Lung (tissue), 12 donors: ENCODE data around the gene MARCHF3. TPM values are rescaled to one million over a fixed set of nuclear protein-coding genes. Genes with fewer than 3 reads are reported as not detected.
A peak's percentile ranks its signal among the peaks of the same experiment; 100 is the strongest.

Experiments used
- ATAC-seq: fragments of 200-7000 bp; cut with Tn5 transposase; one replicate; pipeline ENCODE4 v1.9.1; 2020; ENCODE audit warnings: moderate number of reproducible peaks; ENCODE audit not compliant: insufficient read depth, low FRiP score
- DNase-seq, 3 donors: peaks; one replicate each; pipeline ENCODE4 v3.0.0-alpha.2; 2013 to 2017
- H3K27ac ChIP-seq, 2 donors: one replicate each; pipeline ENCODE4 v1.5.1; 2013; ENCODE audit warnings: mild to moderate bottlenecking in 2 of 2, moderate library complexity in 2 of 2, control low read depth in 1 of 2, inconsistent platforms in 1 of 2, low read depth in 1 of 2, low read length in 1 of 2
- H3K27me3 ChIP-seq, 3 donors: one replicate each; pipeline ENCODE4 v1.5.1; 2013; ENCODE audit warnings: low read length in 2 of 3; ENCODE audit not compliant: control insufficient read depth in 3 of 3, insufficient read depth in 3 of 3
- H3K36me3 ChIP-seq, 4 donors: one replicate each; pipeline ENCODE4 v1.5.1; 2013; ENCODE audit warnings: low read length in 4 of 4, mild to moderate bottlenecking in 1 of 4, moderate library complexity in 1 of 4; ENCODE audit not compliant: control insufficient read depth in 4 of 4, insufficient read depth in 4 of 4
- H3K4me1 ChIP-seq, 5 donors: one replicate each; pipeline ENCODE4 v1.5.1; 2013; ENCODE audit warnings: low read length in 5 of 5, mild to moderate bottlenecking in 2 of 5, moderate library complexity in 1 of 5; ENCODE audit not compliant: control insufficient read depth in 5 of 5, insufficient read depth in 5 of 5
- H3K4me3 ChIP-seq: one replicate; pipeline ENCODE4 v1.5.1; 2013; ENCODE audit warnings: mild to moderate bottlenecking, control low read depth, moderate library complexity
- H3K9ac ChIP-seq, 2 donors: one replicate each; pipeline ENCODE4 v1.5.1; 2013; ENCODE audit warnings: low read length in 2 of 2, control low read depth in 1 of 2; ENCODE audit not compliant: insufficient read depth in 1 of 2
- H3K9me3 ChIP-seq, 4 donors: one replicate each; pipeline ENCODE4 v1.5.1; 2013; ENCODE audit warnings: low read length in 3 of 4, mild to moderate bottlenecking in 1 of 4, moderate library complexity in 1 of 4; ENCODE audit not compliant: control insufficient read depth in 4 of 4, insufficient read depth in 3 of 4
- CTCF ChIP-seq: IDR thresholded peaks from 2 replicates; pipeline ENCODE4 v1.5.1; 2012; ENCODE audit warnings: mild to moderate bottlenecking; ENCODE audit errors: control extremely low read depth, extremely low read depth
- WGBS, 2 donors: extraction: QIAGEN DNeasy Blood & Tissue Kit; methylation state at CpG; one replicate each; pipeline ENCODE4 v1.1.7; 2013; 5-methylcytosine and 5-hydroxymethylcytosine counted together
- polyA plus RNA-seq, 2 donors: library from polyadenylated mRNA; stranded (reverse); fragments of 200-250 nt; gene quantifications; one replicate each; pipeline ENCODE4 v1.2.1, GENCODE V29; 2013
- total RNA-seq, 2 donors: library from RNA; depleted of rRNA in 1 of 2; stranded (reverse); fragments of >200 nt in 1 of 2; gene quantifications; one replicate each; pipeline ENCODE4 v1.2.1, GENCODE V29; 2014 to 2021
- donor health status: control.
- donor health status: control.
- donor health status: Bipolar disorder and iron deficiency.
- donor health status: healthy.
- donor health status: DM: yes; HTN: yes; CAD: no.

MARCHF3 gene
- total and polyA plus RNA-seq, 4 donors = 3.7 to 17.0 (median 13.1) TPM

GRCh38 chr5:126995689-126996088 is 34.7 kb downstream of the MARCHF3 start:
- H3K4me1 ChIP-seq = peaks cover 0 to 36% (median 5%) of the 10 kb centered on the region in 5 donors
- H3K27me3 ChIP-seq = no peaks in the 10 kb centered on the region
- no peak overlapping the region for H3K27ac ChIP-seq
- no peak for ATAC-seq
- H3K36me3 ChIP-seq = no peaks in the 10 kb centered on the region
- DNase-seq = no peak
- no peaks in the 10 kb centered on the region for H3K9me3 ChIP-seq
- H3K9ac ChIP-seq = no peak overlapping the region
- H3K4me3 ChIP-seq = no peak overlapping the region
- WGBS, 2 donors = 56 to 72% methylated on average over 1 of the region's 1 CpG
- no peak for TF ChIP-seq CTCF

- no peaks in the 10 kb centered on the region for H3K36me3 ChIP-seq
- ATAC-seq = no peak
These were observed 35.3 kb downstream of the MARCHF3 start for GRCh38 chr5:126995039-126995438.

GRCh38 chr5:126994485-126994884 is 35.9 kb downstream of the MARCHF3 start:
- Histone ChIP-seq H3K27ac (no peak overlapping the region), H3K36me3 (no peaks in the 10 kb centered on the region), H3K9me3 (no peaks in the 10 kb centered on the region), H3K4me3 (no peak overlapping the region), H3K27me3 (no peaks in the 10 kb centered on the region), H3K4me1 (peaks cover 0 to 35% (median 5%) of the 10 kb centered on the region in 5 donors), H3K9ac (no peak overlapping the region)
- 91 to 93% methylated on average over 4 of the region's 4 CpGs for WGBS, 2 donors
- no peak for TF ChIP-seq CTCF
- no peak for DNase-seq
- no peak for ATAC-seq

More at GRCh38 chr5:126995039-126995438, 35.3 kb downstream of the MARCHF3 start:
- 88 to 100% methylated on average over 3 of the region's 3 CpGs for WGBS, 2 donors
- no peak for TF ChIP-seq CTCF
- Histone ChIP-seq H3K4me3 (no peak overlapping the region), H3K27ac (no peak overlapping the region), H3K9ac (no peak overlapping the region), H3K4me1 (peaks cover 0 to 36% (median 5%) of the 10 kb centered on the region in 5 donors), H3K27me3 (no peaks in the 10 kb centered on the region), H3K9me3 (no peaks in the 10 kb centered on the region)
- DNase-seq = no peak

- no peak for TF ChIP-seq CTCF
- Histone ChIP-seq H3K4me1 (peaks cover 0 to 23% (median under 1%) of the 10 kb centered on the region in 5 donors), H3K9me3 (no peaks in the 10 kb centered on the region), H3K4me3 (no peak overlapping the region), H3K36me3 (no peaks in the 10 kb centered on the region), H3K9ac (no peak overlapping the region), H3K27ac (no peak overlapping the region), H3K27me3 (no peaks in the 10 kb centered on the region)
- DNase-seq = peak in 1 of 3 donors; percentile 10
- 49 to 52% methylated on average over 3 of the region's 3 CpGs for WGBS, 2 donors
- ATAC-seq = no peak
These were observed 42.3 kb downstream of the MARCHF3 start for GRCh38 chr5:126988021-126988569.
